OCI-LY1 (cell line): Measurements from ENCODE around the gene CCL25.

Source experiments
- CTCF ChIP-seq: fragments of 200-600 bp; sonication (generic), shearing (Covaris generic); IDR thresholded peaks from 2 replicates; pipeline ENCODE4 v1.5.1; 2017; ENCODE audit warnings: mild to moderate bottlenecking, antibody characterized with exemption, low read length, moderate library complexity, mixed read lengths
- EZH2 ChIP-seq: fragments of 200-600 bp; sonication (generic), shearing (Covaris generic); IDR thresholded peaks from 2 replicates; pipeline ENCODE4 v1.8.0; 2017; ENCODE audit warnings: borderline replicate concordance, mixed run types, mild to moderate bottlenecking, antibody characterized with exemption, low read length, moderate library complexity, mixed read lengths

- TF ChIP-seq CTCF (no peak), EZH2 (no peak)
These were observed 58.4 kb downstream of the CCL25 start for GRCh38 chr19:8110931-8111330.
